AML-193 (cell line): ENCODE data around the gene ASCC3.
"Not testable (repeated sequence)": the region's sequence is repeated elsewhere in the genome, so short reads cannot be mapped to it uniquely, and the experiment has no call there.

ENCODE experiments used
- DNase-seq, 2 experiments: peaks; one replicate each; lab custom pipeline; 2025; lab: John Stamatoyannopoulos, UW

ASCC3 gene

DNA sequence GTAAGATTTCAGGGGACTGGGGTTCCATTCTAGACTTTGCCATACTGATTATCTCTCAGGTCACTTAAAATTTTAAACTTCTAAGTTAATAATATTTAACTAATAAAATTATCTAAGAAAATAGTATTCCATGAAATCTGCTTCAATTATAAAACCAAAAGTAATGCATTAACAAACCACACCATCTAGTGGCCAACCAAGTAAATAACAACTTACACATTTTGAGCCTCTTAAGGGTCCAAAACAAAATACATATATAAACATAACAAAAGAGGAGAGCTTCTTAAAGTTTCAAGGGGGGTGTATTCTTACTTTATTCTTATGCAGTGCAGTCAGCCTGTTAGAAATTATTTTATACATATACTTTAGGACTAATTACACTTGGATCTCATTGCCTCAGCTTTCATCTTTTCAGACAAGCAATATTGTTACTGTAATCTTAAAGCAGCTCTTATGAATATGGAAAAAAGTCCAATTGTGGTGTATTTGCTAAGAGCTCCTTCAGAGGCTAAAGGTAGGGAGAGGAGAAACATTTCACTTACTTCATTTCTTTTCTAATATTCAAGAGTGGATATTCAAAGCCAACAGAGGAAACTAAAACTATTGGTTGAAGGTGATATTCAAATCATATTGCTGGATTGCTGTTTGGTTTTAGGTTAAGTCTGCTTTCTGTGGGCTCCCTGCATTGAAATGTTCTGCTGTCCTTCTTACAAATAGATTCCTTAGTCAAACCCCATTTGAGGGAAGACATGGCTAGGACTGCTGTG, 216.7 kb downstream of the ASCC3 start:
- peak; percentile 59 for DNase-seq

DNA sequence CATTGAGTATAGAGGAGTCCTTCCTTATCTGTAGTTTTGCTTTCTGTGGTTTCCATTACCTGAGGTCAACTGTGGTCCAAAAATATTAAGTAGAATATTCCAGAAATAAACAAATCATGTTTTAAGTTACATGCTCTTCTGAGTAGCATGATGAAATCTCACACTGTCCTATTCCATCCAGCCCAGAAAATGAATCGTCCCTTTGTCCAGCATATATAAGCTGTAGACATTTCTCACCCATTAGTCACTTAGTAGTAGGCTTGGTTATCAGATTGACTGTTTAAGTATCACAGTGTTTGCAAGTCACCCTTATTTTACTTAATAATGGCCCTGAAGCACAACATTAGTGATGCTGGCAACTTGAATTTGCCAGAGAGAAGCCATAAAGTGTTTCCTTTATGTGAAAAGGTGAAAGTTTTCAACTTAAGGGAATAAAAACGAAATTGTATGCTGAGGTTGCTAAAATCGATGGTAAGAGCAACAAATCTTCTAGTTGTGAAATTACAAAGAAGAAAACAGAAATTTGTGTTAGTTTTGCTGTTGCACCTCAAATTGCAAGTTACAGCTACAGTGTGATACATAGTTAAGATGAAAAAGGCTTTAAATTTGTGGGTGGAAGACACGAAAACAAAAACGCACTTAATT, 217.8 kb downstream of the ASCC3 start:
- no peak for DNase-seq

DNA sequence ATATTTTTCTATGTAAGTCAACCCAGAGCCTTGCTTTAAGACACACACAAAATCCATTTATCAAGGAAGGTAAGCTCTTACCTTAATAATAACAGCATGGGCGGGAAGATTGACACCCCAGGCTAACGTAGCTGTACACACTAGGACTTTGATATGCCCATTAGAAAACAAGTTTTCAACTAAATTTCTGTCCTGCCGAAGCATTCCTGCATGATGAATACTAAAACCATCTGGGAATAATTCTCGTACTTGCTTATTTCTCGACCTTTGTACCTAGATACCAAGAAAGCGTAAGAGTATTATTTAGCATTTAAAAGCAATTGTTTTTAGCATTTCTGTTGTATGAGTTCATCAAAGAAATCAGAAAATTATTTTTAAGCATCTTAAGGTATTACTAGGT, 218.9 kb downstream of the ASCC3 start:
- DNase-seq: no peak

DNA sequence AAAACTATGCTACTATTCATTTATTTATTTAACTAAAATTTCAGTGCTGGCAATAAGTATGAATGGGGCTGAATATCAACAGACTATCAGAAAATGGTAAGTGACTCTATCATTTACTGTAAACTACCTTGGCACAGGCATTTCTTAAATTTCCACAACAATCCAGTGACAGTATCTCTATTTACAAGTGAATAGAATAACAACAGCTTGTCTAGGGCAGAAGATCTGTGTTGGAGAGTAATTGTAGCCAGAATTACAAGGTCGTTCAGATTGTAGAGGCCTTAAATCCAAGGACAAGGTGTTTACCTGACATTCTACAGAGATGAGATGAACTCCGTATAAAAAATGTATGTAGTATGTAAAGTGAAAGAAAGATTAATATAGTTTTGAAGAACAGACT, 222.6 kb downstream of the ASCC3 start:
- DNase-seq: no peak

DNA sequence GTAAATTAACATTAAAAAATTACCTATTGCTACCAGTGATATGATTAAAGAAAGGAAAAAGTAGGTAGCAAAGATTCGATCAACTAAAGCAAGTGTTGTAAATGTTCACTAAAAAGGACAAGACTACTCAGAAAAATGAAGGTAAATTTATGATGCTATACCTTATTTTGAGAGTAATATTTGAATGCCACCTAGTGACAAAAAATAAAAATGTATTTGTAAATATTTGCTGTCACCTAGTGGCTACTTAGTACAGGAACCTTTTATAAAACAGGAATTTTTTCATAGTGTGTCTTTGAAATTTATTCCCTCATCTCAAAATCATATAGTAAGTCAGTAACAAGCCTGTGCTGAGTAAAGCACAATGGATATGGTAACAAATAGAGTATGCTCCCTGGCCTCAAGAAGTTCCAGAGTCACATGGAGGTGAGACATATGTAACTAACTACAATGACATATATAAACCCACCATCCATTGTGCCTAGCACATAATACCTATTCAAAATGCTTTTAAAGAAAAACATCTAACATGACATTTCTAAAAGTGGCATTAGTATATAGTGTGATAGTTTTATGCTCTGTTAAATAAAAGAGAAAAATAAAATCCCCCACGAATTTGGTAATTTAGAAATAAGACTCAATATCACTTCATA, 223.3 kb downstream of the ASCC3 start:
- peak; percentile 58 to 60 for DNase-seq

DNA sequence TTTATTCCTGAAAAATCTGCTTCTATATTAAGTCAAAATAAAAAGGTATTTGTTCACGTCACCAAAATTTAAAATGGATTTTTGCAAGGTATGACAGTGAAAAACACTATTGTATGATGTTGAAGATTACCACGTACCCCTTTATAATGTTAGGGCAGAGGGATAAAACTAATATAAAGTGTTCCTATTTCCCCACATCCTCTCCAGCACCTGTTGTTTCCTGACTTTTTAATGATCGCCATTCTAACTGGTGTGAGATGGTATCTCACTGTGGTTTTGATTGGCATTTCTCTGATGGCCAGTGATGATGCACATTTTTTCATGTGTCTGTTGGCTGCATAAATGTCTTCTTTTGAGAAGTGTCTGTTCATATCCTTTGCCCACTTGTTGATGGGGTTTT, 240.0 kb downstream of the ASCC3 start:
- DNase-seq: not testable (repeated sequence)

DNA sequence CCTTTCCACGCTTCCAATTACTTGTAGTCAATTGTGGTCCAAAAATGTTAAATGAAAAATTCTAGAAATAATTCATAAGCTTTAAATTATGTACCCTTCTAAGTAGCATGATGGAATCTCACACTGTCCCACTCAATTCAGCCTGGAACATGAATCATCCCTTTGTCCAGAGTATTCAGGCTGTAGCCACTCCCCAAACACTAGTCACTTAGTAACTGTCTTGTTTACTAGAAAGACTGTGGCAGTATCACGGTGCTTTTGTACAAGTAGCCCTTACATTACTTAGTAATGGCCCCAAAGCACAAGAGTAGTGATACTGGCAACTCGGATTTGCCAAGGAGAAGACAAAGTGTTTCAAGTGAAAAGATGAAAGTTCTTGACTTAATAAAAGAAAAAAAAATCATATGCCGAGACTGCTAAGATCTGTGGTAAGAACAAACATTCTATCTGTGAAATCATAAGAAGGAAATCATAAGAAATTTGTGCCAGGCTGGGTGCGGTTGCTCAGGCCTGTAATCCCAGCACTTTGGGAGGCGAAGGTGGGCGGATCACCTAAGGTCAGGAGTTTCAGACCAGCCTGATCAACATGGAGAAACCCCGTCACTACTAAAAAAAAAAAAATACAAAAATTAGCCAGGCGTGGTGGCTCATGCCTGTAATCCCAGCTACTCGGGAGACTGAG, 247.9 kb downstream of the ASCC3 start:
- DNase-seq: no peak

DNA sequence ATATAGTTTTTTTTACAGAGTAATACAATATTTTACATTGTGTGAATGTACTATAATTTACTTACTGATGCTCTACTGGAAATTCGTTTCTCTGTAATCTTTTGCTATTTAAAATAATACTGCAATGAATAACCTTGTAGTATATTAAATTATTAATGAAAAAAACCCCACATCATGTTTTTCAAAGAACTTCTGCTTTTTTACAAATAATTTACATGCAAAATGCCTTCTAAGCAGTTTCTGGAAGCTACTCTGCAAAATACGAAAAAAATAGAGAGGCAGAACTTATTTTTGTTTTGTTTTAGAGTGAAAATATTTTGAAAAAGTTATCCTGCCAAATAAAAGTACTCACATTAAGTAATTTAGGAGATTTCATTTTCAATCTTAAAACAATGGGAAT, 250.6 kb downstream of the ASCC3 start:
- no peak for DNase-seq

DNA sequence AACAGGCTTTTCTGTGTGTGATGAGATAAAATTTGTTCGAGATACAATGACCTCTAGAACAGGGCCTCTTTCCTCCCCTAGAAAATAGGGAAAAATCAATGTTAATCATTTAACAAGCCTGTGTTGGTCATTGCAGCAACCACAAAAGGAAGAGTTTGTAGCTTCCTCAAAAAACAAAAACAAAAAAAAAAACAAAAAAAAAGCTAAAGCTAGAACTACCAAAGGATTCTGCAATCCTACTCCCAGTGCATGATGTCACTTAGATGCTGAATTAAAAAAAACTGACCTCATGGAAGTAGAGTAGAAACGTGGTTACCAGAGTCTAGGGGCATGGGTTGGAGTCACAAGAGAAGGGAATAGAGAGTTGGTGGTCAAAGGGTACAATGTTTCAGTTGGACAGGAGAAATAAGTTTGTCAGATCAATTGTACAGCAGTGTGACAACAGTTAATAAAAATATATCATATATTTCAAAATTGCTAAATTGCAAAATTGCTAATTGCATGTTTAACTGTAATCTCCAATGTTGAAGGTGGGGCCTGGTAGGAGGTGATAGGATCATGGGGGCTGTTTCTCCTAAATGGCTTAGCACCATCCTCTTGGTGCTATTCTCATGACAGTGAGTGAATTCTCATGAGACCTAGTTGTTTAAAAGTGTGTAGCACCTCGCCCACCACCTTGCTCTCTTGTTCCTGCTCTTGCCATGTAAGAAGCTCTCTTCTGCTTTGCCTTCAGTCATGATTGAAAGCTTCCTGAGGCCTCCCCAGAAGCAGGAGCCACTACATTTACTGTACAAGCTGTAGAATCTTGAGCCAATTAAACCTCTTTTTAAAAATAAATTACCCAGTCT, 253.0 kb downstream of the ASCC3 start:
- DNase-seq: no peak

DNA sequence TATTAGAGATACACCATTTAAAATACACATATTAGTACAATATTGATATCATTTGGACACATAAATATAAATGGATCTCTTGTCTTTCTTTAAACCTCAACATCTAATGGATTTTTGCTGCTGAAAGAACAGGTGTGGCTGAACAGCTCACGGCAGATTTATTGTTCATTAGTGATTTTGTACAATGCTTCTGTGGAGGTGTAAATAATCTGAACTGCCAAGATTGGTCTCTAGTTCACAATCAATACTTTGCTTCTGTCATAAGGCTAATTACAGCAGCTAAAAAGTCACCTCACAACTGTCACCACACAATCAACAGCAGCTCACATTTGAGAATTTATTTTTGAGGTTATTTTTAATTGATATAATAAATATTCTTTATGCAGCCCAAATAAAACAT, 254.4 kb downstream of the ASCC3 start:
- no peak for DNase-seq

DNA sequence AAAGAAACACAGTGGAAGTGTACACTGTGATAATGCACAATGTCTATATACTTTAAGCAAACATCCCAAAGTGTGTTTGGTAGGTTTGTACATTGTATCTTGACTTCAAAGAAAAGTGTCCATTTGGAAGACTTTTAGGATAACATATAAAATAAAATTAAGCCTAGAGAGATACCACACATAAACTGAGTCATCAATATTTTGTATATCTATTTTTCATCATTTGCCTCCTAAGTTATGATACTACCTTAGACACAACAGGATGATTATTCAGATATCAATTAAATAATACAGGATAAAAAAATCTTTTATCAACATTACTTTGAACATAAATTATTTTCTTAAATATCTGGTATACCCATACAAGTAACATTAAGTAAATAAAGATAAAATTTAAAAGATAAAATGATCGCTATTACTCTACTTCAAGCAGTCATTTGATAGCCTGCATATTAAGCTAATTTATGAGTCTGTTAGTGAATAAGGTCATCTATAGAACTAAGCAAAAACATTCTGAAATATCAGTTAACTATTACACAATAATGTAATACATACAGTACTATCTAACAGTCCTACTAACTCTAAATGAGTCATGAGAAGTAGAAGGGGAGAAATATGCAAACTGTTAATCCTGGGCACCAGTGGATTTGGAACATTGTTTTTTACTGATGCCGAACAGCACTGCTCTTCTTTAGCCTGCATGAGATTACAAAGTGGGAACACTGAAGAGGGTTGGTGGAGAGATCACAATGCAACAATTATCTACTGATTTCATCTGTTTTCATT, 258.0 kb downstream of the ASCC3 start:
- peak; percentile 59 to 67 for DNase-seq

DNA sequence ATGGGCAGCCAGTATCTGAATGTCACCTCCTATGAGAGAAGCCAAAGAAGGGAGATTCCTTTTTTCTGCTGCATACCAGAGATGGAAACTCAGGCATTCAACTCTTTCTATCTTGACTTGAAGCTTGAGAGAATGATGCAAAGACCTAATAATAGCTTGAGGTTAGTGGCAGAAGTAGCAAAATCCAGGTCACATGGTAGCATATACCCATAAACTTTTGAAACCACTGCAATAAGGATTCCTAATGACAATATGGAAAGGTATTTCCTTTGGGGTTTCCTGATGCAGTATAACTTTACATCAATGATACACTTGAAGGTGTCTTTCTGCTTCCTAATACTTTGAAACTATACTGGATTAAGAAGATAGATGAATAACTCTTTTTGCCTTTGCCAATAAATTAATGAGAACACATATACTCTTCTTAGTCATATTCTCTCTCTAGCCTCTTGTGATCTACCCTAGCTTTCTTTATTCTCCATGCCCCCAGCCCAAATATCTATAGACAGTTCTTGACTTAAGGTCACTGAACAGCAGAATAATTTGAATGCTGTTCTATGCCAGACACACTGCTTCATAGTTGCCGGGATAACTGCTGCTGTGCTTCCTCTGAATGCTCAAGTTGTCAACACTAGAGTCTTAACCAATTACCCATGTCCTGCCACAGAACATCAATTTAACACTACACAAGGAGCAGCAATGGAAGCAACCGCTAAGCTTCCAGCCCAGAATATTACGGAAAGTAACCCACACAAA, 260.9 kb downstream of the ASCC3 start:
- no peak for DNase-seq

DNA sequence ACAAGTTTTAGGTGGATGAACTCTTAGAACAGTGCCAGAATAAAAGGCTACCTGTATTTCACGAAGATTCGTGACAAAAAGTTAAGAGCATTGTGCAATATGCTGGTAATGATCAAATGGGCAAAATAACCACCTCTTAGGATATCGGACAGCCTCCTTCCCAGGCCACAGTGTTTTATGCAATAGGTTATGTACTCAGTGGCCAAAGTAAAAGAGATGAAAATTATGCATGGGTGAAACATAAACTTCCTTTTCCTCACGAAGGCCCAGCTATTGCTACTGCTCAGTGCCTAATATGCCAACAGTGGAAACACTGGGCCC, 262.8 kb downstream of the ASCC3 start:
- no peak for DNase-seq

DNA sequence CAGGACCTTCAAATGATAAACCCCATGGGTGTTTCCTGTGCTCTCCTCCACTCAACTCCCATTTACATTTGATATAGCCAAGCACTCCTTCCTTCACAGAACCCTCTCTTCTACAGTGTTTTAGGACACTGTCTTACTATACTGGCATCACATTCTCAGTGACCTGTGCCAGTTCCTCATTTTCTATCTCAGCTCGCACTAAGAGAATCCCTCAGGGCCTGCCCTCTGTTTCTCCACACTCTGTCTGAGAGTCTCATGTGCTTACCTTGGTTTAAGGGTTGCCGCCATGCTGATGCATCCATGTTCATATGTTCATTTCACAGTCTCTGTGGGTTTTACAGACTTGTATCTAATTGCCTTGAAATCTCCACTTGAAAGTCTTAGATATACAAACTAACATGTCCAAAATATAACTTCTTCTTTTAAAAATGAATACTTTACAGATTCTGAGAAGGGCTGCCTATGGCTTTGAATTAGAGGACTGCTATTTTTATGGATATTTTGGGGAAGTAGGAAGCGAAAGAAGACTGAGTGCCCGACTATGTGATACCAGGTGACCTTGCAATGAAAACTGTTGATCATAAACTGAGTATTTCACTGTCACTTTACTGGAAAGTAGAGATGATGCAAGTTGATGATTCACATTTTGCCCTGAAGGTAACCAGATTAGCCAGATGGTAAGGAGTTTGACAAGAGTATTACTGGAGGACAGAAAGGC, 263.3 kb downstream of the ASCC3 start:
- DNase-seq: peak; percentile 38 to 39

DNA sequence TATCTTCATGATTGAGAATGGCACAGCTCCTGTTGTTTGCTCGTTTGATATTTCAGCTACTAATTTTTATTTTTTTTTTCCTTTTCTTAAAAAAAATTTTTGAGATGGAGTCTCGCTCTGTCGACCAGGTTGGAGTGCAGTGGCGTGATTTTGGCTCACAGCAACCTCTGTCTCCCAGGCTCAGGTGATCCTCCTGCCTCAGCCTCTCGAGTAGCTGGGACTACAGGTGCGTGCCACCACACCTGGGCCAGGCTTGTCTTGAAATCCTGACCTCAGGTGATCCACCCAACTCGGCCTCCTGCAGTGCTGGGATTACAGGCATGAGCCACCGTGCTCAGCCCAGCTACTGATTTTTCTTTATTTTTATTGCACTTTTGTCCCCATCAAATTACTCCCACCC, 266.2 kb downstream of the ASCC3 start:
- no peak for DNase-seq

DNA sequence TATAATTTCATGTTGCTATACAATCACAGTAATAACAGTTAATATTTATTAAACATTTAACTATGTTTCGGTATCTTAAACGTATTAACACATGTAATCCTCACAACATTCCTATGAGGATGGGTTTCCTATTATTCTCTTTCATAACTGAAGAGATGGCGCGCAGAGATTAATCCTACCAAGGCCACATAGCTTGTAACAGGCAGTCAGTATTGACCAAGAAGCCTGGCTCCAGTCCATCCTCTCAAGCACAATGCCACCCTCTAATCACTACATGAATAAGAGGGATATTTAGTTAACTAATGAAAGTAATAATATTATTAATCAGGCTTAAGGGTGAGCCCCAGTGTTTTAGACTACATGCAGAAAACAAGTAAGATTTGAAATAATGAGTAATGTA, 266.7 kb downstream of the ASCC3 start:
- no peak for DNase-seq

DNA sequence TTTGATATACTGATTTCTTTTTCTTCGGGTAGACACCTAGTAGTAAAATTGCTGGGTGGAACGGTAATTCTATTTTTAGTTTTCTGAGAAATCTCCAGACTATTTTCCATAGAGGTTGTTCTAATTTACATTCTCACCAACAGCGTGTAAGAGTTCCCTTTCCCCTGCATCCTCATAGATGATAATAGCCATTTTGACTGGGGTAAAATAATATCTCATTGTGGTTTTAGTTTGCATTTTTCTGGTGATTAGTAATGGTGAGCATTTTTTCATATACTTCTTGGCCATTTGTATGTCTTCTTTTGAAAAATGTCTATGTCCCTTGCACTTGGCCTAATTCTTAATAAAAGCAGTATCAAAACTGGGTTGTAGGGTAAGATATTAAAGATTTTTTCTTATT, 267.5 kb downstream of the ASCC3 start:
- DNase-seq: no peak

DNA sequence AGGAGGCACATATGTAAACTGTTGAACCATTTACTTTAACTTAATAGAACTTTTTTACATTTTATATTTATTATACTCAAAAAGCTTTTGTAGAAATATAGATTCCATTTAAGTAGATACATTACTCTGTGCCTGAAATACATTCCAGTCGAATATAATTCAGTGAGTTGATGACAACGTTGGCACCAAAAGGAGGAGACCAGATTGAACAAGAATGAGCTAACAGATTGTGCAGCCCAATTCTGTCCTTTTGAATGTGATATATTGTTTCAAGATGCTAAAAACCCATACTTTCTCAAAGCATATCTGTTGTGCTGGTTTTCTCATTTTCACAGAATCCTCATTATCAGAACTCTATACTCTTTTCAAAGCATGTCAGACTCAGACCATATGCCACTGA, 269.0 kb downstream of the ASCC3 start:
- no peak for DNase-seq

DNA sequence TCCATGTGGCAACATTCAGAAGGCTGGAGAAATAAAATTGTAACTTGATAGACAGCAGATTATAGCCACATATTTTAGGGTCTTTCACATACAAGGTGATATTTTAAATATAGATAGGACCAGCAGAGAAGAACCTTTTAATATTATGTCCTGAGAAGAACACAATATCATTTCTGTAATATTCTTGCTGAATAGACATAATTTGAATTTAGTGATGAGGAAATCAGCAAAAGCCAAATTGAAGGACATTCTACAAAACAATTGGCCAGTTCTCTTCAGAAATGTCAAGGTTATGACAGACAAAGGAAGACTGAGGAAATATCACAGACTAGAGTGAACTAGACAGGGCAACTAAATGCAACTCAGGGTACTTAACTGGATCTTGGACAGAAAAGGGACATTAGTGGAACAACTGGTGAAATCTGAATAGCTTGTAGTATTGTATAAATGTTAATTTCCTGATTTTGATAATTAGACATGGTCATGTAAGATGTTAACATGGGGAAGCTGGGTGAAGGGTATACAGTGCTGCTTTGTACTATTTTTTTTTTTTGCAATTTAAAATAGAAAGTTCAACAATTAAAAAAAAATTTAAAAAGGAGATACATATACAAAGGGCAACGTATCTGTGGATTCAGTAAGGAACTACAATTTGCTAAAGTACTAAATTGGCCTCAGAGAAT, 281.9 kb downstream of the ASCC3 start:
- no peak for DNase-seq
